GM13977 (cell line): ENCODE results near the gene AKR7A2.
"Not testable (repeated sequence)": the region's sequence is repeated elsewhere in the genome, so short reads cannot be mapped to it uniquely, and the experiment has no call there.

Experiments used
- DNase-seq: peaks from one replicate; pipeline ENCODE4 v3.0.0; 2012; ENCODE audit warnings: low spot score
- in situ Hi-C: fragments of 300-500 bp; cut with MboI; formaldehyde crosslinking; loops from one replicate; pipeline ENCODE4 v1.12.0; 2022; ENCODE audit warnings: low sequenced_read_pairs, low pct_unique_long_range_greater_than_20kb, mixed read lengths, inconsistent platforms; ENCODE audit not compliant: unreplicated experiment
- TF ChIP-seq, protein P1 (sequence below): IDR thresholded peaks from 2 replicates; pipeline ENCODE4 v1.5.1; 2012; ENCODE audit warnings: mild to moderate bottlenecking, control low read depth; ENCODE audit not compliant: insufficient read depth; ENCODE audit errors: extremely low read depth, missing control alignments

Gene AKR7A2

DNA sequence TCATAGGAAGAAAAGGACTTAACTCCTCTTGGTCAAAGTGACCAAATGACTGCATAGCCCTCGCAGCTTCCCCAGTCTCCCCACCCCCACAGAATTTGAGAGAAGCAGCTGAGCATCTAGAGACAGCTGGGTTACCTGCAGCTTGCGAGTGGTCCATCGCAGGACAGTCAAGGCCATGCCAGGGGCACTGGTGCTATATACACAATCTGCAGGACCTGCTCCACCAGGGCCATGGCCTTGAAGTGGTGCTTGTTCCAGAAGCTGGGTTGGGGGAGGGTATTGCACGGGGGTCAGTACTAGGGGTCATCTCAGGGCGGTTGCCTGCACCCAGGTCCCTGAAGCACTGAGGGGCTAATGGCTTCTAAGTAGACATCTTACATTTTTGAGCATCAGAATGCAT is 49.9 kb downstream of the AKR7A2 start:
- TF ChIP-seq, protein P1, sequence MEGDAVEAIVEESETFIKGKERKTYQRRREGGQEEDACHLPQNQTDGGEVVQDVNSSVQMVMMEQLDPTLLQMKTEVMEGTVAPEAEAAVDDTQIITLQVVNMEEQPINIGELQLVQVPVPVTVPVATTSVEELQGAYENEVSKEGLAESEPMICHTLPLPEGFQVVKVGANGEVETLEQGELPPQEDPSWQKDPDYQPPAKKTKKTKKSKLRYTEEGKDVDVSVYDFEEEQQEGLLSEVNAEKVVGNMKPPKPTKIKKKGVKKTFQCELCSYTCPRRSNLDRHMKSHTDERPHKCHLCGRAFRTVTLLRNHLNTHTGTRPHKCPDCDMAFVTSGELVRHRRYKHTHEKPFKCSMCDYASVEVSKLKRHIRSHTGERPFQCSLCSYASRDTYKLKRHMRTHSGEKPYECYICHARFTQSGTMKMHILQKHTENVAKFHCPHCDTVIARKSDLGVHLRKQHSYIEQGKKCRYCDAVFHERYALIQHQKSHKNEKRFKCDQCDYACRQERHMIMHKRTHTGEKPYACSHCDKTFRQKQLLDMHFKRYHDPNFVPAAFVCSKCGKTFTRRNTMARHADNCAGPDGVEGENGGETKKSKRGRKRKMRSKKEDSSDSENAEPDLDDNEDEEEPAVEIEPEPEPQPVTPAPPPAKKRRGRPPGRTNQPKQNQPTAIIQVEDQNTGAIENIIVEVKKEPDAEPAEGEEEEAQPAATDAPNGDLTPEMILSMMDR: no peak
- DNase-seq: no peak
- in situ Hi-C loops: no loop called here

DNA sequence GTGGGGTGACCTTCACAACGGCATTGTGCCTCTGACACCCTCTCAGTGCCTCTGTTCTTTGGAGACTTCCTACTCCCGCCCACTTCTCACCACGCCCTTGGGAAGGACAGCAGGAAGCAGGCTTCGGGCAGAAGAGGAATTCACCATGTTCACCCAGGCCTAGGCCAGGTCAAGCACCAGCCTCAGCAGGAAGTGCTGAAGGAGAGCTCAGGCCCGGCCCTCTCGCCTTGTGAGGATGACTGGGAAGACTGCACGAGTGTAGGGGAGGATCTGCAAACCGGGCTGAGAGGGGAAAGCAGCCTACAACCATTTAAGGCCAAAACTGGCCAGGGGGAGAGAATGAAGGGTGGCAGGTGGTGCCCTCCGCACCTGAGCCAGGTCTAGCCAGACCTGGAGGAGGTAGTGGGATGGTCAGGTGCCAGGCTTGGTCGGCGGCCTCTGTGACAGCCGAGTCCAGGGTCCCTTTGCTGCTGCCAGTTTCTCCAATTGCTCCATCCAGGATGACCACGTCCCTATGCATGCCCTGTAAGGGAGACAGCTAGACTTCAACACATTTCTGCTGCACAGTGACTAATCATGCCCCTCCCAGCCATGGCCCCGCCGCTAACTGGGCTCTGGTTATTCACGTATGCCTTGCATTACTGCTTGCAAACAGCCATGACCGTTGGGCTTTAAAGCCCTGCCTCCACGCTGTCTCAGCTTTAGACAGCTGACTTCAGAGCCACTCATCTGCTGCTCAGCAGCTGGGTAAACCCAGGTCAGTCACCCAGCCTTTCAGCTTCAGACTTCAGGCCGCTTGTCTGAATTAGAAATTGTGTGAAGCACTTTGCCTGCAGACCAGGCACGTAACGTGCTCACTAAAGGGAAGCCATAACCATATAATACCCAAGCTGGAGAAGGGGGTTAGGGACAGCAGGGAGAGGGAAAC is 51.5 kb downstream of the AKR7A2 start:
- TF ChIP-seq, protein P1: no peak
- in situ Hi-C loops: no loop called here
- no peak for DNase-seq

DNA sequence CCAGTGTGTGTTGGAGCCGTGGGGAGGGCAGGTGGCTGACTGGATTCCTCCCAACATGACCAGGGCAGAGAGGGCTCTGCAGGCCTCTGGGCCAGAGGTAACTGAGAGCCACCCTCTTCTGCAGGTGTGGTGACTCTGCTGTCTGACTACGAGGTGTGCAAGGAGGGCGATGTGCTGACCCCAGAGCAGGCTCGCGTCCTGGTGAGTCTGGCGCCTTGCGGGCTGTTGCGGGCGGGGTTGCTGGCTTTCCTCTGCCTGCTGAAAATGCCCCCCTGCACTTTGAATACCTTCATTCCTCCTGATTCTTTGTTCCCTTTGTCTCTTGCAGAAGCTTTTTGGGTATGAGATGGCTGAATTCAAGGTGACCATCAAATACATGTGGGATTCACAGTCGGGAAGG is 53.6 kb downstream of the AKR7A2 start:
- TF ChIP-seq, protein P1: no peak
- in situ Hi-C loops: no loop called here
- DNase-seq: no peak

DNA sequence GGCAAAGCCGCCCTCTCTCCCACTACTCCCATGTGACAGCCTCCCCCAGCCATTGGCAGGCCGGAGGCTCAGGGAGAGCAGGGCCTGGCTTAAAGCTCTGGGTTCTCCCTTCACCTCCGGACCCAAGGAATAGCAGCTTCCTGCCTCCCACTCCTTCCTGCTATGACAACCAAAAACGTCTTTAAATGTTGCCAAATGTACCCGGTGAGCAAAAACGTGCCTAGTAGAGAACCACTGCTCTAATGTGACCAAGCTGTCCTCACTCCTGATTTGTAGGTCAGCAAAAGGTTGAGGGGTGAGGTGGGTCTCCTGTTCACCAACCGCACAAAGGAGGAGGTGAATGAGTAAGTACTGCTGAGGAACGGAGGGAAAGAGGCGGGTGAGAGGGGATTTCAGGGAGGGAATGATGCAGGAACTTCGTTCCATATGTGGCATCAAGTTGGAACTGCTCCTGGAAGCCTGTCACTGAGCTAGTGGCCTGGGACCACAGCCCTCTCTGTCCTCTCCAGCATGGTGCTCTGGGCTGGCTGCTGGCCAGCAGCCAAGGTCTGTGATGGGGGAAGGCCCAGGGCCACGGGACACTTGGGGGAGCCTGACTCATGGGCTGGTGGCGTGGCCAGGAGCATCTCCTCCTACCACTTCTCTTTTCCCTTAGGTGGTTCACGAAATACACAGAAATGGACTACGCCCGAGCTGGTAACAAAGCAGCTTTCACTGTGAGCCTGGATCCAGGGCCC is 54.6 kb downstream of the AKR7A2 start:
- TF ChIP-seq, protein P1: no peak
- DNase-seq: no peak
- in situ Hi-C loops: no loop called here

DNA sequence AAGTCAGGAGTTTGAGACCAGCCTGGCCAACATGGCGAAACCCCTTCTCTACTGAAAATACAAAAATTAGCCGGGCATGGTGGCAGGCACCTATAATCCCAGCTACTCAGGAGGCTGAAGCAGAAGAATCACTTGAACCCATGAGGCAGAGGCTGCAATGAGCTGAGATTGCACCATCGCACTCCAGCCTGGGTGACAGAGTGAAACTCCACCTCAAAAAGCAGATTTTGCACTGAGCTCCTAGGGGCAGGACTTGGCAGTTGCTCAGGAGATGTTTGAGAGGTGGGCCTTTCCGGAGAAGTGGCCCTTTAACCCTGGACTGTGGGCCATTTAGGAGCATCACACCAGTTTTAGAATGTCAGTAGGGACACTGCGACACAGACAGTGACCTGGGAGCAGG is 55.6 kb downstream of the AKR7A2 start:
- in situ Hi-C loops, DNase-seq: not testable (repeated sequence)

DNA sequence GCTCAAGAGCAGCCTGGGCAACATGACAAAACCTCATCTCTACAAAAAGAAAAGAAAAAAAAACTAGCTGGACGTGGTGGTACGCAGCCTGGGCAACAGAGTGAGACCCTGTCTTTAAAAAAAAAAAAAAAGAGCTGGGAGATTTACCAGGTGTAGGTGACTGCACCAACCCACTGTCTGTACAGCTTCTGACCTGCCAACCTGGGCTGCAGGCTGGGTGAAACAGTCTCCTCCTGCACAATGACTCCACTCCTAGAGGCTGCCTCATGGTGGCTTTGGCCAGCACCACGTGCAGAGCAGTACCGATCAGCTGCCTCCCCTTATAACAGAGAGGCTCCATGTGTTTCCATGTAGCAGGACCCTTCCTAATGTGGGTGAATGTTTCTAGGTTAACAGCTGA is 56.7 kb downstream of the AKR7A2 start:
- in situ Hi-C loops: no loop called here
- DNase-seq: no peak
- TF ChIP-seq, protein P1: no peak

DNA sequence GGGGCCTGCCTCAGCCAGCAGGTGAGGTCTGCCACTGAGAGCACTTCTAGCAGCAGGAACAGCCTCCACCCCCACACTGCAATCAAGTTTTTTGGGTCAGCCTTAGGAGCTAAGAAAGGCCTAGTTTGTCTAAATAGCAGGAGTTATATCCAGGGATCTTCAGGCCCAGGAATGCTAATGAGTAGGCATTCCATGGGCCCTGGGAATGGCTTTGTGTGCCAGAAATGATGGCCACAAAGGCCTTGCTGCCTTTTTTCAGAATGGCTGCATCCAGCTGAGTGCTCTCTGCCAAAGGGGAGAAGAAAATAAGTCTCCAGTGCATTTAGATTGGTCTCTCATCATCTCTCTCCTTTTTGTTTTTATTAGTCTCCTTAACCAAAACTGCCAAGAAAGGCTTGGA is 57.5 kb downstream of the AKR7A2 start:
- in situ Hi-C loops: no loop called here
- TF ChIP-seq, protein P1: no peak
- DNase-seq: no peak
